K562 (cell line): Measurements from ENCODE around the gene CCL4L2. TPM values are rescaled to one million over a fixed set of nuclear protein-coding genes. Genes with fewer than 3 reads are reported as not detected.
"Not testable (repeated sequence)": the region's sequence is repeated elsewhere in the genome, so short reads cannot be mapped to it uniquely, and the experiment has no call there.

ENCODE experiments used
- ATAC-seq: fragments of 200-7000 bp; cut with Tn5 transposase; 3 replicates; pipeline ENCODE4 v1.9.1; 2020; ENCODE audit warnings: moderate library complexity
- Bru-seq: library from RNA; stranded (reverse); fragments of 400-500 nt; gene quantifications from one replicate; lab custom pipeline; 2021; lab: Mats Ljungman, UMichigan
- BruChase-seq, 2 experiments: library from RNA; stranded (reverse); fragments of 400-500 nt; gene quantifications; one replicate each; lab custom pipeline; 2021; lab: Mats Ljungman, UMichigan
- BruUV-seq: library from RNA; stranded (reverse); fragments of 400-500 nt; replicated peaks from 2 replicates; lab custom pipeline; 2021; lab: Mats Ljungman, UMichigan
- CTCF ChIA-PET: fragments of 300-600 bp; formaldehyde crosslinking; extraction: SDS; loops from one replicate; lab custom pipeline; 2021; ENCODE audit warnings: low intra/inter-chr PET ratio; lab: Yijun Ruan, JAX
- POLR2A ChIA-PET: fragments of 300-600, 350-650 bp; sonication (Branson Sonifier 250); formaldehyde crosslinking; extraction: SDS; loops from one replicate; lab custom pipeline; 2021; ENCODE audit warnings: antibody characterized with exemption, inconsistent platforms; lab: Yijun Ruan, JAX
- DNase-seq, 4 experiments: peaks; one replicate each; pipeline versions ENCODE4 v3.0.0 to v3.0.0-alpha.2; 2011 to 2018; ENCODE audit warnings: low spot score in 3 of 4, mixed read lengths in 3 of 4; ENCODE audit errors: extremely low read depth in 1 of 4
- FAIRE-seq: peaks from 2 replicates; lab custom pipeline; 2011; peaks lifted over from hg19 to GRCh38; lab: Jason Lieb, UNC
- H2AFZ ChIP-seq: 2 replicates; pipeline ENCODE4 v1.6.0; 2011; ENCODE audit warnings: low read depth, low read length, control low read depth, inconsistent platforms
- H3K27ac ChIP-seq: fragments of 200-600 bp; 3 replicates; pipeline ENCODE4 v1.8.0; 2011; ENCODE audit warnings: low read depth, mild to moderate bottlenecking, control low read depth, inconsistent platforms, low read length, moderate library complexity, mixed read lengths; ENCODE audit errors: extremely low read depth
- H3K27me3 ChIP-seq, 2 experiments: fragments of 300-600 bp in 1 of 2; 2 replicates in 1 of 2; 3 replicates in 1 of 2; pipeline versions ENCODE4 v1.6.0 to v1.8.0; 2011; ENCODE audit warnings: inconsistent platforms in 2 of 2, low read length in 2 of 2, mild to moderate bottlenecking in 1 of 2, mixed read lengths in 1 of 2, moderate library complexity in 1 of 2; ENCODE audit not compliant: control insufficient read depth in 2 of 2, insufficient read depth in 2 of 2
- H3K36me3 ChIP-seq: fragments of 300-600 bp; 3 replicates; pipeline ENCODE4 v1.8.0; 2011; ENCODE audit warnings: mild to moderate bottlenecking, low read length, inconsistent platforms; ENCODE audit not compliant: control insufficient read depth, insufficient read depth
- H3K4me1 ChIP-seq, 2 experiments: fragments of 200-600 bp in 1 of 2; replicated peaks in 1 of 2; 2 replicates in 1 of 2; 3 replicates in 1 of 2; pipeline versions ENCODE4 v1.5.1 to v1.8.0; 2011; ENCODE audit warnings: inconsistent platforms in 2 of 2, low read length in 2 of 2, mild to moderate bottlenecking in 1 of 2, mixed read lengths in 1 of 2, moderate library complexity in 1 of 2; ENCODE audit not compliant: control insufficient read depth in 2 of 2, insufficient read depth in 2 of 2
- H3K4me2 ChIP-seq: 2 replicates; pipeline ENCODE4 v1.6.1; 2011; ENCODE audit warnings: low read length, control low read depth, inconsistent platforms, mixed read lengths; ENCODE audit not compliant: insufficient read depth
- H3K4me3 ChIP-seq: fragments of 200-600 bp; sonication (generic), shearing (Covaris generic); 2 replicates; pipeline ENCODE4 v1.5.1; 2016; ENCODE audit warnings: control low read depth, inconsistent platforms
- H3K79me2 ChIP-seq: fragments of 200-600 bp; 3 replicates; pipeline ENCODE4 v1.8.0; 2011; ENCODE audit warnings: low read length, inconsistent platforms; ENCODE audit not compliant: control insufficient read depth, insufficient read depth
- H3K9ac ChIP-seq, 2 experiments: 2 replicates each; pipeline versions ENCODE4 v1.6.0 to v1.6.1; 2011; ENCODE audit warnings: low read depth in 2 of 2, low read length in 2 of 2, control low read depth in 1 of 2, inconsistent platforms in 1 of 2, mild to moderate bottlenecking in 1 of 2, mixed read lengths in 1 of 2; ENCODE audit not compliant: insufficient read depth in 1 of 2
- H3K9me1 ChIP-seq: one replicate; pipeline ENCODE4 v1.6.0; 2011; ENCODE audit warnings: inconsistent platforms, mild to moderate bottlenecking, low read length, moderate library complexity; ENCODE audit not compliant: control insufficient read depth, insufficient read depth
- H3K9me3 ChIP-seq: replicated peaks from 2 replicates; pipeline ENCODE4 v1.5.1; 2011; ENCODE audit warnings: low read depth, low read length, inconsistent platforms; ENCODE audit not compliant: control insufficient read depth, insufficient read depth
- H4K20me1 ChIP-seq: replicated peaks from 2 replicates; pipeline ENCODE4 v1.6.1; 2011; ENCODE audit warnings: low read length, inconsistent platforms, mixed read lengths; ENCODE audit not compliant: control insufficient read depth, insufficient read depth
- ATF7 ChIP-seq: fragments of 450-650 bp; IDR thresholded peaks from 2 replicates; pipeline ENCODE4 v1.7.1; 2014; ENCODE audit warnings: mild to moderate bottlenecking, moderate library complexity
- SPI1 ChIP-seq: IDR thresholded peaks from 2 replicates; pipeline ENCODE4 v1.6.1; 2011; ENCODE audit warnings: low read depth, low read length, control low read depth, borderline replicate concordance
- WGBS: fragments of 100-300 bp; shearing (Covaris generic); methylation state at CpG from one replicate; pipeline ENCODE4 v1.1.6; 2016; ENCODE audit warnings: low coverage, mixed read lengths; ENCODE audit not compliant: insufficient coverage; ENCODE audit errors: missing lambda C conversion rate; 5-methylcytosine and 5-hydroxymethylcytosine counted together
- in situ Hi-C: fragments of 300-500 bp; cut with MboI; formaldehyde crosslinking; loops from 4 replicates; pipeline ENCODE4 v1.15.0; 2018; ENCODE audit warnings: inconsistent platforms, mixed read lengths
- intact Hi-C: fragments of 100-400 bp; cut with micrococcal nuclease; formaldehyde crosslinking; loops from 2 replicates; pipeline ENCODE4 v1.14.2; 2022
- long read RNA-seq, 3 experiments: library from polyadenylated mRNA in 2 of 3; library from RNA in 1 of 3; unstranded in 2 of 3; stranded (forward) in 1 of 3; transcript quantifications; one replicate each; pipeline ENCODE4 v2.0.0, GENCODE V29; 2019 to 2022
- polyA minus RNA-seq, 3 experiments: library from RNA; depleted of rRNA, polyadenylated mRNA; stranded (reverse); fragments of >200 nt; gene quantifications; 2 replicates each; pipeline ENCODE4 v1.2.3, GENCODE V29; 2011
- polyA plus RNA-seq, 8 experiments: library from polyadenylated mRNA; depleted of rRNA in 4 of 8; stranded (reverse) in 5 of 8; unstranded in 3 of 8; fragments of >200 nt; fragmentation: Nextera tagmentation in 2 of 8; fragmentation: Illumina TruSeq in 1 of 8; extraction: Ambion mirVana in 2 of 8; extraction: Trizol in 1 of 8; gene quantifications; 2 replicates each; pipeline versions ENCODE4 v1.2.1 to v1.2.3, GENCODE V29; 2011 to 2014; ENCODE audit warnings: inconsistent platforms in 1 of 8, missing spikeins in 1 of 8
- total RNA-seq, 7 experiments: library from RNA; depleted of rRNA in 6 of 7; stranded (reverse); fragments of >200 nt in 6 of 7; fragmentation: Illumina TruSeq in 2 of 7; extraction: Trizol in 2 of 7; gene quantifications; 2 replicates each; pipeline versions ENCODE4 v1.2.1 to v1.2.3, GENCODE V29; 2011 to 2021; ENCODE audit warnings: low replicate concordance in 1 of 7

The CCL4L2 gene
- not detected in 2 replicates for total RNA-seq (2011; cell fraction: chromatin; rRNA removed; ENCODE audit: low replicate concordance)
- not detected in 2 replicates for total RNA-seq (2011; cell fraction: nucleolus; rRNA removed)
- not detected in 2 replicates for total RNA-seq (2011; cell fraction: nucleoplasm; rRNA removed)
- total RNA-seq (2014; rRNA removed) (not detected in 2 replicates), total RNA-seq (2014; rRNA removed; fragmentation: Illumina TruSeq; extraction: Trizol) (not detected in 2 replicates), total RNA-seq (2015; rRNA removed; fragmentation: Illumina TruSeq; extraction: Trizol) (not detected in 2 replicates), total RNA-seq (2021) (0.38 and 0.42 TPM in 2 replicates), polyA plus RNA-seq (2011; rRNA removed) (not detected in 2 replicates), polyA plus RNA-seq (2014; fragmentation: Illumina TruSeq; extraction: Trizol) (not detected in 2 replicates), polyA plus RNA-seq (2014; fragmentation: Nextera tagmentation; extraction: Ambion mirVana) (under 1 TPM; 0.11 to 0.51 TPM), polyA plus RNA-seq (2014; rRNA removed) (0.51 TPM in 1 of 2 replicates, not detected in the other), polyA minus RNA-seq (2011; rRNA and poly(A)+ RNA removed) (not detected in 2 replicates), Bru-seq, nascent RNA (percentile 19 among the genes with signal in this experiment), BruChase-seq, experiment 1, labeled RNA remaining after a 2-hour chase (not detected), BruChase-seq, experiment 2, labeled RNA remaining after a 6-hour chase (not detected)
- polyA plus RNA-seq (2011; cell fraction: cytosol; rRNA removed): not detected in 2 replicates
- not detected in 2 replicates for polyA plus RNA-seq (2011; cell fraction: nucleus; rRNA removed)
- polyA plus RNA-seq (2012): 0.17 TPM in 1 of 2 replicates, not detected in the other
- not detected in 2 replicates for polyA minus RNA-seq (2011; cell fraction: cytosol; rRNA and poly(A)+ RNA removed)
- polyA minus RNA-seq (2011; cell fraction: nucleus; rRNA and poly(A)+ RNA removed): not detected in 2 replicates
- long read RNA-seq, experiment 1: 0 reads
- long read RNA-seq, experiment 2: 0 reads
- long read RNA-seq, experiment 3: 0 reads

DNA sequence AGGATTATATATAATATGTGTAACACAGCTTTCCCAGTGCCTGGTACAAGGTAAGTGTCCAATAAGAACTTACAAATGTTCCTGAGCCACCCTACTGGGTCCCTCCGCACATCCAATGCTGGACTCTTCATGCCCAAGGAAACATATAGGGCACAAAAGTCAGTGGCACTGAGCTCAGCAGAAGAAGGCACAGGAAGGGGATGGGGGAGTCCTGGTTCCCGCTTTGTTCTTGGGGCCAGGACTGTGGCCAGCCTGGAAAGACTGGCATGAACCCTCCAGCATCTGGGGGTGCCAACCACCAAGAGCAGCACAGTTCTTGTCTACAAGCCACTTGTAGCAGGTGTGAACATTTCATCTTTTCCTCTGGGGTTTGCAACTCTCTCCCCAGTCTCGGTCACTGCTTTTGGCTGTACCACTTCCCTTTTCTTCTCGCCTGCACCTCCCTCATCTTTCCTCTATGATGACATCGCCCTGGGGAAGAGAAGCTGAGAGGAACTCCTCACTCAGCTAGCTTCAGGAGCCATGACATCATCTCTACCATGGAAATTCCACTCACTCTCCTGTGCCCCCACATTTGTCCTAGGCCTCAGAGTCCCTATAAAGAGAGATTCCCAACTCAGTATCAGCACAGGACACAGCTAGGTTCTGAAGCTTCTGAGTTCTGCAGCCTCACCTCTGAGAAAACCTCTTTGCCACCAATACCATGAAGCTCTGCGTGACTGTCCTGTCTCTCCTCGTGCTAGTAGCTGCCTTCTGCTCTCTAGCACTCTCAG, at the start of gene CCL4L2:
Gene CCL4L2, plus strand, starts transcription at position 625 of the 773 bp plus-strand sequence.
- TF ChIP-seq ATF7: peak; percentile 42; the same call in 1 of the 2 replicates
- peak; percentile 59; the same call in 1 of the 2 replicates for TF ChIP-seq SPI1
- POLR2A ChIA-PET: interaction anchor here (1.1 kb wide), 1 partner anchor 15 kb away, joined by 3 read pairs; no protein-coding TSS in a partner anchor
- H3K9me3 ChIP-seq, CTCF ChIA-PET, H3K9me1 ChIP-seq, H2AFZ ChIP-seq, H3K79me2 ChIP-seq, H3K9ac ChIP-seq, H3K4me2 ChIP-seq, H3K27ac ChIP-seq, ATAC-seq, BruUV-seq, DNase-seq, H3K4me3 ChIP-seq, H4K20me1 ChIP-seq, FAIRE-seq, H3K4me1 ChIP-seq, intact Hi-C loops, H3K36me3 ChIP-seq: not testable (repeated sequence)
- H3K27me3 ChIP-seq: peaks cover 0 to 11% of the 10 kb centered on the region in 2 experiments; a peak in 3 of 5 replicates
- in situ Hi-C loops: loop anchor here (25.0 kb wide), 2 partner anchors 152 to 1952 kb away; no protein-coding TSS in a partner anchor
- WGBS: 1% methylated on average over 6 of the region's 7 CpGs

DNA sequence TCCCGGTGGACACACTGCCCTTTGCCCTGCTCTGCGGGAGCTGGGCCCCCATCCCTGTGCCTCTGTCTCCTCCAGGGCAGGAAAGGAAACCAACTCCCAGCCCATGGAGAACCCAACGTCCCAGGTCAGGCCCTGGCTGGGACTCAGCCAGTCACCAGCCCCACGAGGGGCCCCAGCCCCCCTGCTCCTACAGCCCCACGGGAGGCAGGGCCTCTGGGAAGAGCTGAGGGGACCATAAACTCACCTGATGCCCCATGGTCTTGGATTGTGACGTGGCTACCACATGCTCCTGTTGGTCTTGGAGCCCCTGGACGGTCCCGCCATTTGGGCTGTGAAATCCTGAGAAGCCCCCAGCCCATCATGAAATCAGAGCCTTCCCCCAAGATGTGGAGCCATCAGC, 42.0 kb upstream of the CCL4L2 start:
- WGBS: 0% methylated on average over 3 of the region's 8 CpGs
- H3K4me3 ChIP-seq, H3K4me2 ChIP-seq, H3K9ac ChIP-seq, H3K9me3 ChIP-seq, POLR2A ChIA-PET, H3K27me3 ChIP-seq, CTCF ChIA-PET, ATAC-seq, H3K4me1 ChIP-seq, H3K36me3 ChIP-seq, in situ Hi-C loops, H3K9me1 ChIP-seq, BruUV-seq, H2AFZ ChIP-seq, DNase-seq, H4K20me1 ChIP-seq, intact Hi-C loops, FAIRE-seq, H3K79me2 ChIP-seq, H3K27ac ChIP-seq: not testable (repeated sequence)

DNA sequence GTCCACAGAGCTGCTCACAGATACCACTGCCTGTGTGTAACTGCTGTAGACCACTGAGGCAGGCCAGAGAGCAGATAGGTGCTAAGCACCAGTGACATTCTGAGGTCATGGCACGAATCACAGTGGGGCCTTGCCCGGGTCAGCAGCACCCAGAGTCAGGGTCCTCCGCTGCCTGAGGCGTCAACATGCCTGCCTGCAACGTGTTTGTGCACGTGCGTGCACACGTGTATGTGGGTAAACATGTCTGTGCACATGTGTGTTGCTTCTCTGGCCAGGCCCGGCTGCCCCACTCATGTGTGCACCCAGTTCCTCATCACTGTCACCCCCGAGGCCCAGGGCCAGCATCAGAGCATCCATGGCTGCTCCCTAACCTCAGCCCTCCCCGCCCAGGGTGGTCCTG, 34.3 kb upstream of the CCL4L2 start, which contains the start of gene TBC1D3B:
Gene TBC1D3B, minus strand, starts transcription at position 101 of the 400 bp plus-strand sequence. CDS start 1,586 bp downstream, outside the sequence.
- ATAC-seq, H3K79me2 ChIP-seq, H2AFZ ChIP-seq, DNase-seq, POLR2A ChIA-PET, H3K27ac ChIP-seq, H3K4me2 ChIP-seq, H3K4me3 ChIP-seq, intact Hi-C loops, BruUV-seq, H3K9me1 ChIP-seq, H3K9ac ChIP-seq, FAIRE-seq, H3K36me3 ChIP-seq, H3K9me3 ChIP-seq, CTCF ChIA-PET, H4K20me1 ChIP-seq, H3K27me3 ChIP-seq, H3K4me1 ChIP-seq, in situ Hi-C loops: not testable (repeated sequence)
- WGBS: no CpG with 5 or more reads among the region's 11 CpGs
